HL-60 (cell line): ENCODE data around the gene DACT2.

Experiments used
- DNase-seq, 2 experiments: peaks; one replicate each; pipeline ENCODE4 v3.0.0-alpha.2; 2010 to 2020; ENCODE audit warnings: low read depth in 1 of 2, low spot score in 1 of 2
- H3K27ac ChIP-seq: fragments of 250-450 bp; sonication (Bioruptor Pico); replicated peaks from 2 replicates; pipeline ENCODE4 v1.5.1; 2020; ENCODE audit warnings: mild to moderate bottlenecking, moderate library complexity
- H3K27me3 ChIP-seq: fragments of 250-450 bp; sonication (Bioruptor Pico); 2 replicates; pipeline ENCODE4 v1.5.1; 2021; ENCODE audit warnings: mild to moderate bottlenecking, moderate library complexity; ENCODE audit not compliant: insufficient read depth, poor library complexity, severe bottlenecking
- H3K4me3 ChIP-seq: replicated peaks from 2 replicates; pipeline ENCODE4 v1.5.1; 2011; ENCODE audit warnings: mild to moderate bottlenecking, control low read depth, low read length; ENCODE audit not compliant: insufficient read depth
- CTCF ChIP-seq: IDR thresholded peaks from one replicate; pipeline ENCODE4 v1.5.1; 2011; ENCODE audit warnings: low read length, control low read depth, inconsistent platforms; ENCODE audit not compliant: insufficient read depth
- GABPA ChIP-seq: IDR thresholded peaks from 2 replicates; pipeline ENCODE4 v1.6.1; 2012; ENCODE audit warnings: low read depth
- POLR2AphosphoS5 ChIP-seq: IDR thresholded peaks from 2 replicates; pipeline ENCODE4 v1.6.1; 2012; ENCODE audit warnings: low read depth
- REST ChIP-seq: IDR thresholded peaks from 2 replicates; pipeline ENCODE4 v1.6.1; 2012; ENCODE audit warnings: low read depth; ENCODE audit not compliant: insufficient replicate concordance
- SPI1 ChIP-seq: IDR thresholded peaks from 2 replicates; pipeline ENCODE4 v1.6.1; 2012; ENCODE audit warnings: low read depth, mild to moderate bottlenecking, borderline replicate concordance

DACT2 gene

GRCh38 chr6:168301648-168302398 is 17.8 kb downstream of the DACT2 start:
- no peak for DNase-seq
- H3K4me3 ChIP-seq: no peak overlapping the region
- no peaks in the 10 kb centered on the region for H3K27me3 ChIP-seq
- TF ChIP-seq SPI1: no peak
- no peak for TF ChIP-seq CTCF
- TF ChIP-seq POLR2AphosphoS5: no peak
- H3K27ac ChIP-seq: no peak overlapping the region

- Histone ChIP-seq H3K27ac (no peak overlapping the region), H3K4me3 (no peak overlapping the region), H3K27me3 (no peaks in the 10 kb centered on the region)
- no peak for TF ChIP-seq GABPA
- no peak for TF ChIP-seq REST
- TF ChIP-seq CTCF: no peak
- no peak for TF ChIP-seq POLR2AphosphoS5
- TF ChIP-seq SPI1: no peak
- no peak for DNase-seq
Observed at GRCh38 chr6:168300975-168301647, 18.5 kb downstream of the DACT2 start.

GRCh38 chr6:168299541-168300511 is 19.8 kb downstream of the DACT2 start:
- no peak overlapping the region for H3K27ac ChIP-seq
- TF ChIP-seq REST (no peak), CTCF (no peak), SPI1 (no peak), GABPA (no peak), POLR2AphosphoS5 (no peak)
- no peaks in the 10 kb centered on the region for H3K27me3 ChIP-seq
- DNase-seq: no peak
- no peak overlapping the region for H3K4me3 ChIP-seq
